ENCODE measurements around the gene SLC13A4.

Gene SLC13A4

DNA sequence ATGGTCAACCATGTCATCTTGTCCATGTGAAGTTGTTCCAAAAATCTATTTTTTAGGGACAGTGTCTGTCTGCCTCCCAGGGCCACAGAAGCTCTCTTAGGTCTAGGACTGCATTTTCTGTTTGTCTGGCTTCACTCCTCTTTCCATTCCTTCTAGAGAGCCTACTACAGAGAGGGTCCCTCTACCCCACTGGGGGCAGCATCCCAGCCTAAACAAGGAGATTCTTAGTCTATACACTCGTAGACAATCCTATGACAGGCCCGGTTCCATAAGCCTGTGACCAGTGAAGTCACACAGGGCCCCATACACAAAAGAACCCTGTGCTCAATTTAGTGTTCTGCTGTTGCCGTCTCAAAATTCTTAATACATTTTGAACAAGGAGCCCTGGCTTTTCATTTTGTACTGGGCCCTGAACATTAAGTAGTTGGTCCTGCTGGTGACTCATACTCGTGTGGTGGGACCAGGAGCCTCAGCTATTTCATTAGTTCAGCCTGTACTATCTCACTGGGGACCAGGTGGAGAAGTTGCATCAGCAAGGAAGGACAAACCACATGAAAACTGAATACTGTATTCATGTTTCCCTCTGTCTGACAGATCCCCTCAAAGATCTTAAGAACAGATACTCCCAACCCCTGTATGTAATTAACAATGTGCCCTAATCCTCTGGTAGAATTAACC, 44.1 kb upstream of the SLC13A4 start:
- CTCF ChIA-PET, result no interaction called here
- no peak for DNase-seq (ENCODE audit: extremely low spot score)
- POLR2A ChIA-PET, result no interaction called here
- TF ChIP-seq CTCF (IDR thresholded peaks at IDR 0.05; ENCODE audit: control extremely low read depth, extremely low read depth, low read depth, missing control alignments), result no peak

GRCh38 chr7:135771051-135771450, 43.1 kb upstream of the SLC13A4 start:
- ChIA-PET CTCF (interaction anchor here (1.5 kb wide), 1 partner anchor 497 kb away, joined by 3 read pairs; no protein-coding TSS in a partner anchor), POLR2A (no interaction called here)
- TF ChIP-seq CTCF (IDR thresholded peaks at IDR 0.05; ENCODE audit: control extremely low read depth, extremely low read depth, low read depth, missing control alignments), result no peak
- DNase-seq (ENCODE audit: extremely low spot score), result no peak

DNA sequence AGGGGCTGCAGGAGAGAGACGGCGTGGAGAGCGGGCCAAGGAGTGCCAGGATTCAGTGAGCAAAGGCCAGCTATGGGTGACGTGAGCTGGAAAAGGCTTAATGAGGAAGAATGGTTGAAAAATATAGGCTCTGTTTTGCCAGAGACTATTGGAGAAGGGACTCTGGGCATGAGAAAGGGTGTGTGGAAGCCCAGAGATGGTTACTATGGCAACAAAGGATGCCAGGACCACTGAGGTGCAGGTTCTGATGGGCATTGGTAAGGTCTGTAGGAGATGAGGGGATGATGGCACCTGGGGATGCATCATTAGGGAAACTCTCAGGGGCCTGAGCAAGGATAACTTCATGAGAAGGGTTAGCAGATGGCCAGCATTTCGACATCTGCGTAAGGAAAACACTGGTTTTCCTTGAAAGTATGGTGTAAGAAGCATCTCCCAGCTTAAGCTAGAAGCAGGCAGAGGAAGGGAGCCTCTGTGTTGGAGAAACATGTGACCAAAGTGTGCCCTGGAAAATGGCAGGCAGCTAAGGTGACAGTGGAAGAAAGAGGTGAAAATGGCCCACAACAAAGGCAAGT, 42.2 kb upstream of the SLC13A4 start:
- ChIA-PET POLR2A (no interaction called here), CTCF (interaction anchor here (1.5 kb wide), 1 partner anchor 496 kb away, joined by 3 read pairs; no protein-coding TSS in a partner anchor)
- no peak for DNase-seq (ENCODE audit: extremely low spot score)
- no peak for TF ChIP-seq CTCF (IDR thresholded peaks at IDR 0.05; ENCODE audit: control extremely low read depth, extremely low read depth, low read depth, missing control alignments)

DNA sequence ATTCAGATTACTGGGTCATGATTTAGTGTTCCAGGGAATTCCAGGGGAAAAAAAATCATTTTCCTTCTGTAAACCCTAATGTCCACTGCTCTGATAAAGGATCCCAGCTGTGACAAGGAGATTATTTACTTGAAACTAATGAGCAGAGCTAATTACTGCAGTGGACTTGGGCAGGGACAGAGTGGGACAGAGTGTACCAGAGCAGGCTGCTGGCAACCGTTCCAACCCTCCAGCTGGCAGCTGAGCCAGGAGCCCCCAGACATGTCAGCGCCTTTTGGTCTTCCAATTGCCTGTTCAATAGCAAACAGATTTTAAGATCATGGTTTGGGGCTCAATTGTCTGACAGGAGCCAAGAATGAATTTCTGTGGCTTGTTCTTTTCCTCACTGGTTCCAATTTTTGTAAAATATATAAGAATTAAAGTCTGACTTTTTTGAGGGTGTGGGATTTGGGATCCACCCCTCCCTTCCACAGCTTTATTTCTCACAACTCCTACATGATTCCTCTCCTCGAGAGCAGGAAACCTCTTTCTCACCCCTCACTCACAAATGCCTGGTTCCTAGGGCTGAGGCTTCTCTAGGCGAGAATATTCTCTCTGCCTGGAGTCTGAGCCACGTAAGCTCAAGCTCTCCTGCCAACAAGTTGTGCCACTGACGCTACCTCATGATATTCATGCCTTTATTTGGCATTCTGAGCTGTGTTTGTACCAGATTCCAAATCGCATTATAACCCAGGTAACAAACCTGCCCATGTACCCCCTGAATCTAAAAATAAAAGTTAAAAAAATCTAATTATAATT, 41.2 kb upstream of the SLC13A4 start:
- no peak for DNase-seq (ENCODE audit: extremely low spot score)
- TF ChIP-seq CTCF (IDR thresholded peaks at IDR 0.05; ENCODE audit: control extremely low read depth, extremely low read depth, low read depth, missing control alignments), result no peak
- ChIA-PET POLR2A (no interaction called here), CTCF (interaction anchor here (1.5 kb wide), 2 partner anchors 58 to 107 kb away, joined by 3 to 4 read pairs; partner anchors contain the start of gene STMP1)

DNA sequence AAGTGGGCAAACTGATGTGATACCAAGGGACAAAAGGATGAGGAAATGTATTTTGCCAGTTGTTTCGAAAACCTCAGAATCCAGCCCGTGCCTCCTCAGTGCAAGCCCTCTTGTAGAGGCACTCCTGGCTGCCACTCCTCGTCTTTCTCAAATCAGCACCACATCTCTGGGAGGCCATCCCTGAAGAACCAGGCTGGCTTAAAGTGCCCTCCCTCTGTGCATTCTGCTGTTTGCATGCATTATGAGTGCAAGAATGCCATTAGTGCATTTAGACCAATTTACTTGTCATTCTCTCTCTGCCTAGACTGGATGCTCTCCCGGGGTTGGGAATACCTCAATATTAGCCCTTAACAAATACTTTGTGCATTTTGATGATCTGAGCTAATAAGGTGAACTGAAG, 40.5 kb upstream of the SLC13A4 start:
- DNase-seq (ENCODE audit: extremely low spot score), result no peak
- CTCF ChIA-PET, result interaction anchor here (1.1 to 1.5 kb wide), 3 partner anchors 10 to 106 kb away, joined by 3 to 4 read pairs (median 3); partner anchors contain the start of gene STMP1
- TF ChIP-seq CTCF (IDR thresholded peaks at IDR 0.05; ENCODE audit: control extremely low read depth, extremely low read depth, low read depth, missing control alignments), result no peak
- POLR2A ChIA-PET, result no interaction called here

DNA sequence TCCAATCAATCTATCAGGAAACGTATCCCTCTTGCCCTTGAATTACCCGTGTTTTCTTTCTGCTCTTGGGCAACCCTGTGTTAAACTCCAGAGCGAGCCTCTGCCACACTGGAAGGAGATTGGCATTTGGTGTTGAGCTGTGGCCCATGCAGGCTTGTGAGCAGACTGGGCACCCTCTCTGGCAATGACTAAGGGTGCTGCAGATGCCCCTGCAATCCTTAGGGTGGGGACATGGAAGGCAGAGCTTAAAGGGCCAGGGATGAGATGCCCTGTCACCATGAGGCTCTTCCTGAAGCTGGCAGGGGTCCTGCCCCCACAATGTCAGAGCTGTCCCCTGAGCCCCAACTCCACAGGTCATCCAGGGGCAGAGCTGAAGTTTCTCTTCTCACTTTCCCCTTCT, 40.1 kb upstream of the SLC13A4 start:
- POLR2A ChIA-PET, result no interaction called here
- DNase-seq (ENCODE audit: extremely low spot score), result no peak
- CTCF ChIA-PET, result interaction anchor here (1.1 to 1.5 kb wide), 3 partner anchors 10 to 106 kb away, joined by 3 to 4 read pairs (median 3); partner anchors contain the start of gene STMP1
- no peak for TF ChIP-seq CTCF (IDR thresholded peaks at IDR 0.05; ENCODE audit: control extremely low read depth, extremely low read depth, low read depth, missing control alignments)

All from GM10248 (cell line).